GM18861 (cell line): ENCODE data around the gene NPIPB4.
A peak's percentile ranks its signal among the peaks of the same experiment; 100 is the strongest.
"Not testable (repeated sequence)": the region's sequence is repeated elsewhere in the genome, so short reads cannot be mapped to it uniquely, and the experiment has no call there.

Experiments
- ATAC-seq: cut with Tn5 transposase; IDR thresholded peaks from one replicate; pipeline ENCODE4 v1.9.1; 2021; ENCODE audit not compliant: unreplicated experiment

NPIPB4 gene

DNA sequence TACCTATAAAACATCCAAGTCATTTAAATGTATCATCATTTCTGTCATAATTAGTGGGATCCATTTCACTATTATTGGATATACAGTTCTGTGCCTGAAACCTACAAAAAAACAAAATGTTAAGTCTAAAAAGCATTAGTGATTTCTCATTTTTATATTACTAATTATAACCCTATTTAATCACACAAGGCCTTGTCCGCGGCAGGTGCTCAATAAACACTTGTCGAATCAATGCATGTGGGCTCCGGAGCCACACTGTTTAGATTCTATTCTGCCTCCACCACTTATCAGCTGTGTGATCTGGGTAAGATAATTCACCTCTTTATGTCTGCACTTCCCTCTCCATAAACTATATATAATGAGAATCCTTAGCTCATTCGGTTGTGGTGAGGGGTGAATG is at the start of gene NPIPB4:
NPIPB4 (minus strand) TSS at position 101 of the 400 bp plus-strand sequence. CDS start 378 bp downstream, outside the sequence.
- not testable (repeated sequence) for ATAC-seq

DNA sequence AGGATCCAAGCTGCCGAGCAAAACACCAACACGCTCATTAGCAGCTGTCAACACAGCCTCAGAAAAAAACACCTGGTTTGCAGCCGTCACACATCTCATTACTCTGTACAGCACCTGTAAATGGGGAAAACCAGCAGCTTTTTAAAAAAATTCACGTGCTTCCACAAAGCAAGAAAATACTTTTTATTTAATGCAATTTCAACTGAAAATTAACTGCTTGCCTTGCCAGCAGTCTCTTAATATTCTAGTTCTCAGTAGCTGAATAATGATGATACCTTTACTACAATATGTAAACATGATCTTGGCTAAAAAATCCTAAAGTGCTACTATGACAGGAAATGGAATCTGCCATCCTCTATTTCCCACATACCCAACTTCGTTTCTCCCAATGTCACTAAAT is 41.4 kb upstream of the NPIPB4 start:
- ATAC-seq = not testable (repeated sequence)

DNA sequence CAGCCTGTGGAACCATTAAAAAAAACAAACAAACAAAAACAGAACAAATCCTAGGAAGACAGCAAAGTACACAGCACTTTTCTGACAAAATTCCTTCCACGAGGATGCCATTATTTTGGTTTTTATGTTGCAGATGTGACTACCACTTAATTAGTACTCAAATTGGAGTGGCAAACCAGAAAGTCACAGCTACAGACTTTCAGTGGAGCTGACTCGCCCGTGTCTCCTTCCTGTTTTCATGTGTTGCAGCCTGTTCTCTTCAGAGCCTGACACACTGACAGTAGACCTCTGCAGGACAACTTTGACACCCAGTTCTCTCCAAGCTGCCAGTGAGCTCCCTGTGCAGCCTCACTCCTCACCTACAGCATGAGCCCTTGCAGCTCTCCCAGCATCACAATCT is 24.4 kb upstream of the NPIPB4 start:
- not testable (repeated sequence) for ATAC-seq

- ATAC-seq = not testable (repeated sequence)
Measured at GRCh38 chr16:21837186-21837585, 20.4 kb downstream of the NPIPB4 start.

DNA sequence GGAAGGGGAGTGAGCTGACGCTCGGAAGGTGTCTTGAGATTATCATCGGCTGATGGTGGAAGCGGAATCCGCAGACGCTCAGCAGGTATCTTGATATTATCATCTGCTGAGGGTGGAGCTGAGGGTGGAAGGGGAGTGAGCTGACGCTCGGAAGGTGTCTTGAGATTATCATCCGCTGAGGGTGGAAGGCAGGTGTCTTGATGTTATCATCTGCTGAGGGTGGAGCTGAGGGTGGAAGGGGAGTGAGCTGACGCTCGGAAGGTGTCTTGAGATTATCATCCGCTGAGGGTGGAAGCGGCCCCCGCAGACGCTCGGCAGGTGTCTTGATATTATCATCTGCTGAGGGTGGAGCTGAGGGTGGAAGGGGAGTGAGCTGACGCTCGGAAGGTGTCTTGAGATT is 21.2 kb downstream of the NPIPB4 start:
- not testable (repeated sequence) for ATAC-seq

GRCh38 chr16:21835747-21836146 is 21.8 kb downstream of the NPIPB4 start:
- ATAC-seq = not testable (repeated sequence)

- ATAC-seq = not testable (repeated sequence)
Measured at GRCh38 chr16:21834211-21834610, 23.3 kb downstream of the NPIPB4 start.

- ATAC-seq = not testable (repeated sequence)
Measured at GRCh38 chr16:21829929-21830328, 27.6 kb downstream of the NPIPB4 start.

DNA sequence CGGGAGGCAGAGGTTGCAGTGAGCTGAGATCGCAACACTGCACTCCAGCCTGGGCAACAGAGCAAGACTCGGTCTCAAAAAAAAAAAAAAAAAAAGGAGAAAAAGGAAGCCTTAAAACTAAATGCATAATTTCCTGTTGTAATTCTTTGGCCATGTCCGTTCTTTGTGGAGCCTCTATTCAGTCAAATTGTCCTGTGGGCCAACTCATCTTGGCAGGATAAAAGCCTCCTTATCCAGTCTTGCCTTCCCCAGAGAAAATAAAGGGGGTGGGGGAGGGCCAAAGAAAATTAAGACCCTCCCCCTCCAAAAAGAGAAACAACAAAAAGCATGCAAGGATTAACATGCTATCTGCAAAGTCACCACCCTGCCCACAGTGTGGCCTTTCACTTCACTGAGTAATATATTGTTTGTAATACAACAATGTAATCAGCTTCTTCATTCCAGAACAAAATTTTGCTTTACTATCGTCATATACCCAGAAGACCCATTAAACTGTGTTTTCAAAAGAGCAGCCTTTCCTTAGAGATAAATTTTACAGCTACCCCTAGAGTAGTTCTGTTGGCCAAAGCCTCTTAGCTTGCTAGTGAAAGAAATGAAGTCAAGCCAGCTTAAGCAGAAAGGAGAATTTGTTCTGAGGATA is 31.4 kb downstream of the NPIPB4 start:
- not testable (repeated sequence) for ATAC-seq

GRCh38 chr16:21825526-21825925 is 32.0 kb downstream of the NPIPB4 start:
- not testable (repeated sequence) for ATAC-seq

DNA sequence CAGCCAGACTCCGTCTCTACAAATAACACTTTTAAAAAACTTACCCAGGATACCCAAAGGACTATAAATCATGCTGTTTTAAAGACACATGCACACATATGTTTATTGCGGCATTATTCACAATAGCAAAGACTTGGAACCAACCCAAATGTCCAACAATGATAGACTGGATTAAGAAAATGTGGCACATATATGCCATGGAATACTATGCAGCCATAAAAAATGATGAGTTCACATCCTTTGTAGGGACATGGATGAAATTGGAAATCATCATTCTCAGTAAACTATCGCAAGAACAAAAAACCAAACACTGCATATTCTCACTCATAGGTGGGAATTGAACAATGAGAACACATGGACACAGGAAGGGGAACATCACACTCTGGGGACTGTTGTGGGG is 34.3 kb downstream of the NPIPB4 start:
- ATAC-seq = not testable (repeated sequence)

DNA sequence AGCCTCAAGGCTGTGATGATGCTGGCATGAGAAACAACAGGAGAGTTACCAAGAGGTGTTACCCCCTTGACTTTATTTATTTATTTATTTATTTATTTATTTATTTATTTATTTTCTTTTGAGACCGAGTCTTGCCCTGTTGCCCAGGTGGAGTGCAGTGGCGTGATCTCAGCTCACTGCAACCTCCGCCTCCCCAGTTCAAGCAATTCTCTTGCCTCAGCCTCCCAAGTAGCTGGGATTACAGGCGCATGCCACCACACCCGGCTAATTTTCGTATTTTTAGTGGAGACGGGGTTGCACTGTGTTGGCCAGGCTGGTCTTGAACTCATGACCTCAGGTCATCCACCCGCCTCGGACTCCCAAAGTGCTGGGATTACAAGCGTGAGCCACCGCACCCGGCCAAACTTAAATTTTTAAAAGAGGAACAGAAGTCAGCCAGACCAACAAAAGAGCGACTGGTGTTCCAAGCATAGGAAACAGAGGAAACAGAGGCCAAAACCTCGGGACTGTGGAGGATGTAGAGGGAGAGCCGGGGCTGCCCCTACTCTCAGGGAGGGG is 36.6 kb downstream of the NPIPB4 start:
- not testable (repeated sequence) for ATAC-seq

- peak; percentile 89 for ATAC-seq
Measured at GRCh38 chr16:21820028-21820907, 37.3 kb downstream of the NPIPB4 start.

DNA sequence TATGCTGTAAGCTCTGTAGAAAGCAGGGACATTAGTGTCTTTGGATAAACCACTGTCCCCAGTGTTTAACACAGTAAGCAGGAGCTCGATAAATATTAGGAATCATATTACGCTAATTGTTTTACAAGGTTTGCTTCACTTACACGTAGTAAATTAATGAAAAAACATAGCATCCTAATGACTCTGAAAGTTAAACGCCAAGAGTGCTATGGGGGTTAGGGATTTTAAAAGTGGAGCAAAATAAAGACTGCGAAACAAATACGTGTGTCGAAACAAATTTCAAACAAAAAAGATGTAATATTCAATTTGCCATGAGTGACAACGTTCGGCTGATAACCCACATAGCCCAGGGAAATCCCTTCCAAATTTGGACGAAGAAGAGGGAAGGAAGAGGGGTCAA is 37.9 kb downstream of the NPIPB4 start:
- ATAC-seq = not testable (repeated sequence)

DNA sequence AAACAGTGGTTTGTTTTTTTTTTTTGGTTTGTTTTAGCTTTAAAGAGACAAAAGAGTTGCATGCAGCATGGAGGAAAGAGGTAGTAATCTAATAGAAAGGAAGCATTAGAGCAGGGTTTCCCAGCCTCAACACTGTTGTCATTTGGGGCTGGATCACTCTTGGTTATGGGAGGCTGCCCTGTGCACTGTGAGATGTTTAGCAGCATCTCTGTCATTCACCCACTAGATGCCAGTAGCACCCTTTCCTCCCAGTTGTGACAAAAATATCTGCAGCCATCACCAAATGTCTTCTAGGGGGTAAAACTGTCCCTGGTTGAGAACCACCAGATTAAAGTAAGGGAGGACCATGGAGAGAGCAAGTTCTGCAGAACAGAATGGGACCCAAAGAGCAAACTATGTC is 40.5 kb downstream of the NPIPB4 start:
- not testable (repeated sequence) for ATAC-seq

DNA sequence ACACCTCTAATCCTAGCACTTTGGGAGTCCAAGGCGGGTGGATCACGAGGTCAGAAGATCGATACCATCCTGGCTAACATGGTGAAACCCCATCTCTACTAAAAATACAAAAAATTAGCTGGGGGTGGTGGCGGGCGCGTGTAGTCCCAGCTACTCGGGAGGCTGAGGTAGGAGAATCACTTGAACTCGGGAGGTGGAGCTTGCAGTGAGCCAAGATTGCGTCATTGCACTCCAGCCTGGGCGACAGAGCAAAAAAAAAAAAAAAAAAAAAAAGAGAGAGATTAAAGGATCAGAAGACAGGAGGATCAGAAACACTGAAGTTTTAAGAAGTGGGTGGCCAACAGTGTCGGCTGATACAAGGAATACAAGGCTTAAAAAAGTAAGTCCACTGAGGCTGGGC is 41.9 kb downstream of the NPIPB4 start:
- not testable (repeated sequence) for ATAC-seq

DNA sequence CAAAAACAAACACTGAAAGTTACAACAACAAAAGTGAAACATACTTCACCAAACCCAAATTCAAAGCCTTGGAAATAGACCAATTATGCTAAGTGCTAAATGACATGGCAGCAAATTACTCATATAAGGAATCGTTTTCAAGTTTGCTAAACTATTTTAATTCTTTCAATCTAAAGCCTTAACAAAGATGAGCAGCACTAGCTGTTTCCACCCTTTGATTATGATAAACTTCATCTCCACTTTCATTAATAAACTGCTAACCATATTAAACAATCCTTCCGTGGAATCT is 55.2 kb downstream of the NPIPB4 start:
- ATAC-seq = not testable (repeated sequence)

DNA sequence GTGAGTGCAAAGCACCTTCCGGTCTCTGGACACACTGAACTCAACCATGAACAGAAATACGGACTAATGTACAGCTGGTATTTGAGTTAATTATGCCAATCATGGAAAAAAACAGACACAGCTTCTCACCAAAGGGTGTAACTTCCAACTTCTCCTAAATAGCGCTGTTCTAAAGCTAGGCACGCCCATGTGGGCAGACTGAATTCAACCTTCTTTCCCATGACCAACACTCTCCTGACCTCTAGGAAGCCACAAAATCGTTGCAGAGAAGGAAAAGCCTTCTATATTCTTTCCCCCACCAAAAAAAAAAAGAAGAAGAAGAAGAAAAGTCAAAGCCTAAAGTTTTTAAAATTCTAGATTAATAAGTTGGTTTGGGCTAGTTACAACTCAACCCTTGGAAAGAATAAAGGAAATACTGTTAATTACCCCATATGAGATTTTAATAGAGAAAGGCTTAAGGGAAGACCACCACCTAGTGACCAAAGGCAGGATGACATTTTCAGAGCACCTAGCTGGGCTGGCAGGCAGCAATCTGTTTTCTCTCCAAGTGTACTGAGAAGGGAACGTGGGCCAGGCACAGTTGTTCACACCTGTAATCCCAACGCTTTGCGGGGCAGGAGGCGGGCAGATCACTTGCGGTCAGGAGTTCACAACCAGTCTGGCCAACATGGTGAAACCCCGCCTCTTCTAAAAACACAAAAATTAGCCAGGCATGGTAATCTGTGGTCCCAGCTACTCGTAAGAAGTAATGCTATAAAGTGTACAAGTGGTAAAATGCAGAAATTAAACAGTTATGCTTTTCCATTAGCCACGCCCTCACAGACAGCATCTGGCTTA is 55.8 kb downstream of the NPIPB4 start:
- ATAC-seq = not testable (repeated sequence)

GRCh38 chr16:21798601-21799000 is 59.0 kb downstream of the NPIPB4 start:
- ATAC-seq = not testable (repeated sequence)

DNA sequence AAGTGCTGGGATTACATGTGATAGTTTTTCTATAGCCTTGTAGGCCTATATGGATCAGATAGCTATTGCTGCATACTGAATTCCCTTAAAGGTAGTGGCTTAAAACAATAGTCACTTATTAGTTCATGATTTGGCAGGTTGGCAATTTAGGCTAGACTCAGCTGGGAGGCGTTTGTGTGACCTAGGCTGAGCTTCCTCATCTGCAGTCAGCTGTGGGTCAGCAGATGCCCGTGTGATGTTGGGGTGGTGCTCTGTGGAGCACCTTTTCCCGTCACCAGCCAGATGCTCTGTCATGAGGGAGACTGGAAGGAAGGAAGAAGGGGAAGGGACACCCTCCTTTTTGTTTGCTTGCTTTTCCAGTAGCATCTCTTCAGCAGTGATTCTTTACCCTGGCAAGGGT is 64.2 kb downstream of the NPIPB4 start:
- ATAC-seq = not testable (repeated sequence)

- peak; percentile 56 for ATAC-seq
Measured at GRCh38 chr16:21790506-21790905, 67.0 kb downstream of the NPIPB4 start.
